Fibroblast of lung (primary cell): ENCODE data around the gene SMPD2. TPM values are rescaled to one million over a fixed set of nuclear protein-coding genes. Genes with fewer than 3 reads are reported as not detected.

Source experiments
- DNase-seq, 2 donors: peaks; one replicate each; pipeline versions ENCODE4 v3.0.0 to v3.0.0-alpha.2; 2010; ENCODE audit warnings: low read depth in 2 of 2
- H2AFZ ChIP-seq: 2 replicates; pipeline ENCODE4 v1.5.1; 2012; ENCODE audit warnings: low read length, control low read depth, inconsistent platforms
- H3K27ac ChIP-seq: 2 replicates; pipeline ENCODE4 v1.5.1; 2011; ENCODE audit warnings: low read length, control low read depth; ENCODE audit not compliant: insufficient read depth
- H3K27me3 ChIP-seq: 2 replicates; pipeline ENCODE4 v1.5.1; 2011; ENCODE audit warnings: mild to moderate bottlenecking, low read length; ENCODE audit not compliant: control insufficient read depth, insufficient read depth
- H3K36me3 ChIP-seq: 2 replicates; pipeline ENCODE4 v1.5.1; 2011; ENCODE audit warnings: low read length; ENCODE audit not compliant: control insufficient read depth, insufficient read depth
- H3K4me1 ChIP-seq: 2 replicates; pipeline ENCODE4 v1.5.1; 2011; ENCODE audit warnings: low read length; ENCODE audit not compliant: control insufficient read depth, insufficient read depth; ENCODE audit errors: extremely low read depth
- H3K4me2 ChIP-seq: 2 replicates; pipeline ENCODE4 v1.5.1; 2011; ENCODE audit warnings: low read length, control low read depth; ENCODE audit not compliant: insufficient read depth; ENCODE audit errors: extremely low read depth
- H3K4me3 ChIP-seq, 4 experiments: fragments of 200-600 bp in 1 of 4; sonication (generic) in 1 of 4; replicated peaks in 1 of 4; 2 replicates each; pipeline ENCODE4 v1.5.1; 2011 to 2016; ENCODE audit warnings: low read length in 4 of 4, low read depth in 3 of 4, mild to moderate bottlenecking in 3 of 4, control low read depth in 2 of 4, inconsistent platforms in 1 of 4, mixed read lengths in 1 of 4; ENCODE audit not compliant: insufficient read depth in 1 of 4; ENCODE audit errors: control extremely low read depth in 1 of 4
- H3K79me2 ChIP-seq: 2 replicates; pipeline ENCODE4 v1.5.1; 2012; ENCODE audit warnings: mild to moderate bottlenecking, low read length, inconsistent platforms; ENCODE audit not compliant: control insufficient read depth, insufficient read depth
- H3K9ac ChIP-seq: 2 replicates; pipeline ENCODE4 v1.5.1; 2011; ENCODE audit warnings: mild to moderate bottlenecking, low read length, control low read depth; ENCODE audit not compliant: insufficient read depth
- H3K9me3 ChIP-seq: 2 replicates; pipeline ENCODE4 v1.5.1; 2012; ENCODE audit warnings: low read depth, low read length; ENCODE audit not compliant: control insufficient read depth, insufficient read depth
- H4K20me1 ChIP-seq: 2 replicates; pipeline ENCODE4 v1.5.1; 2011; ENCODE audit warnings: low read length; ENCODE audit not compliant: control insufficient read depth, insufficient read depth; ENCODE audit errors: extremely low read depth
- EZH2 ChIP-seq: IDR thresholded peaks from 2 replicates; pipeline ENCODE4 v1.5.1; 2012; ENCODE audit warnings: low read length, control low read depth, mild to moderate bottlenecking; ENCODE audit errors: missing control alignments
- polyA plus RNA-seq, 2 donors: library from polyadenylated mRNA; depleted of rRNA in 1 of 2; stranded (reverse) in 1 of 2; unstranded in 1 of 2; fragments of >200 nt; gene quantifications; 2 replicates each; pipeline ENCODE4 v1.2.1, GENCODE V29; 2011 to 2012; ENCODE audit warnings: missing spikeins in 1 of 2
- total RNA-seq: library from RNA; depleted of rRNA; stranded (reverse); fragments of >200 nt; gene quantifications from 2 replicates; pipeline ENCODE4 v1.2.1, GENCODE V29; 2014
- TF ChIP-seq, protein P1 (sequence below), 2 donors: IDR thresholded peaks in 1 of 2; conservative IDR thresholded peaks in 1 of 2; 1 replicate in 1 of 2; 2 replicates in 1 of 2; pipeline ENCODE4 v1.5.1; 2011 to 2012; ENCODE audit warnings: low read length in 2 of 2, control low read depth in 1 of 2, inconsistent platforms in 1 of 2, low read depth in 1 of 2, mild to moderate bottlenecking in 1 of 2

The SMPD2 gene
- total and polyA plus RNA-seq, 2 donors (not counting 1 experiment from before 2014, with no cell fraction given), result 5.5 to 7.9 TPM

GRCh38 chr6:109475625-109476024 lies 35.1 kb downstream of the SMPD2 start:
- H3K27ac ChIP-seq, result no peak overlapping the region
- H3K36me3 ChIP-seq, result peaks cover 15% of the 10 kb centered on the region
- DNase-seq, result no peak
- no peak overlapping the region for H3K9ac ChIP-seq
- H2AFZ ChIP-seq, result no peak overlapping the region
- peaks cover 6% of the 10 kb centered on the region for H3K4me1 ChIP-seq
- TF ChIP-seq, protein P1, sequence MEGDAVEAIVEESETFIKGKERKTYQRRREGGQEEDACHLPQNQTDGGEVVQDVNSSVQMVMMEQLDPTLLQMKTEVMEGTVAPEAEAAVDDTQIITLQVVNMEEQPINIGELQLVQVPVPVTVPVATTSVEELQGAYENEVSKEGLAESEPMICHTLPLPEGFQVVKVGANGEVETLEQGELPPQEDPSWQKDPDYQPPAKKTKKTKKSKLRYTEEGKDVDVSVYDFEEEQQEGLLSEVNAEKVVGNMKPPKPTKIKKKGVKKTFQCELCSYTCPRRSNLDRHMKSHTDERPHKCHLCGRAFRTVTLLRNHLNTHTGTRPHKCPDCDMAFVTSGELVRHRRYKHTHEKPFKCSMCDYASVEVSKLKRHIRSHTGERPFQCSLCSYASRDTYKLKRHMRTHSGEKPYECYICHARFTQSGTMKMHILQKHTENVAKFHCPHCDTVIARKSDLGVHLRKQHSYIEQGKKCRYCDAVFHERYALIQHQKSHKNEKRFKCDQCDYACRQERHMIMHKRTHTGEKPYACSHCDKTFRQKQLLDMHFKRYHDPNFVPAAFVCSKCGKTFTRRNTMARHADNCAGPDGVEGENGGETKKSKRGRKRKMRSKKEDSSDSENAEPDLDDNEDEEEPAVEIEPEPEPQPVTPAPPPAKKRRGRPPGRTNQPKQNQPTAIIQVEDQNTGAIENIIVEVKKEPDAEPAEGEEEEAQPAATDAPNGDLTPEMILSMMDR (conservative IDR thresholded peaks at IDR 0.05 in 1 of 2, IDR thresholded peaks at IDR 0.05 in 1 of 2; ENCODE audit: low read depth in 1 of 2, low read length in 2 of 2), result no peak
- H4K20me1 ChIP-seq, result no peaks in the 10 kb centered on the region
- no peaks in the 10 kb centered on the region for H3K9me3 ChIP-seq
- H3K4me3 ChIP-seq, result no peak overlapping the region
- no peaks in the 10 kb centered on the region for H3K27me3 ChIP-seq
- no peak overlapping the region for H3K4me2 ChIP-seq
- peaks cover 19% of the 10 kb centered on the region for H3K79me2 ChIP-seq

- Histone ChIP-seq H4K20me1 (no peaks in the 10 kb centered on the region), H3K4me2 (no peak overlapping the region), H3K27ac (no peak overlapping the region), H3K9me3 (no peaks in the 10 kb centered on the region), H3K9ac (no peak overlapping the region), H3K4me3 (no peak overlapping the region), H3K79me2 (peaks cover 23% of the 10 kb centered on the region), H3K36me3 (peaks cover 13% of the 10 kb centered on the region), H3K27me3 (no peaks in the 10 kb centered on the region), H2AFZ (no peak overlapping the region), H3K4me1 (peaks cover 8% of the 10 kb centered on the region)
- no peak for TF ChIP-seq EZH2
- TF ChIP-seq, protein P1 (conservative IDR thresholded peaks at IDR 0.05 in 1 of 2, IDR thresholded peaks at IDR 0.05 in 1 of 2; ENCODE audit: low read depth in 1 of 2, low read length in 2 of 2), result no peak
- DNase-seq, result no peak
These were observed 36.7 kb downstream of the SMPD2 start for GRCh38 chr6:109477184-109477583.

DNA sequence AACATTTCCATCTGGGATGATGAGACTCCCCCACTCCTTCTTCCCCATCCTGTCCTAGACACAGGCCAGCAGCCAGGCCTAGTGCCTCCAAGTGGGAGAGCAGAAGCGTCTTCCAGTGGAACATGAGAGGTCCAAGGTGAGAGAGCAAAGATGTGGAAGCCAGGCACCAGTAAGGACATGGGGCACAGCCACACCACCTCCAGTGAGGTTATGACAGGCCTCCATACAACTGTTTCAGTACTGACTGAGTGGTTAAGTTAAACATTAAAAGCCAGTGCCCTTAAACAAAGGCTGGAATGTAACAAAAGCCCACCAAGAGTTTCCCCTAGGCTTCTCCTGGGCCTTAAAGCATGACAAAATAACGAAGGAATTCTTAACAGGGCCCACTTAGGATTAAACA lies 37.2 kb downstream of the SMPD2 start:
- no peak overlapping the region for H3K9ac ChIP-seq
- TF ChIP-seq EZH2, result no peak
- TF ChIP-seq, protein P1 (conservative IDR thresholded peaks at IDR 0.05 in 1 of 2, IDR thresholded peaks at IDR 0.05 in 1 of 2; ENCODE audit: low read depth in 1 of 2, low read length in 2 of 2), result no peak
- no peak overlapping the region for H3K27ac ChIP-seq

More for the DNA sequence above, 37.2 kb downstream of the SMPD2 start:
- Histone ChIP-seq H3K4me2 (no peak overlapping the region), H3K79me2 (peaks cover 23% of the 10 kb centered on the region), H3K9me3 (no peaks in the 10 kb centered on the region), H3K27me3 (no peaks in the 10 kb centered on the region), H2AFZ (no peak overlapping the region), H3K4me3 (no peak overlapping the region), H3K36me3 (peaks cover 9% of the 10 kb centered on the region), H4K20me1 (no peaks in the 10 kb centered on the region), H3K4me1 (peaks cover 8% of the 10 kb centered on the region)
- DNase-seq, result no peak
